CD4-positive, CD25-positive, alpha-beta regulatory T cell (primary cell): ENCODE results near the gene TYROBP. TPM values are rescaled to one million over a fixed set of nuclear protein-coding genes. Genes with fewer than 3 reads are reported as not detected.

Experiments
- ATAC-seq, 2 donors: fragments of 150-1000 bp; cut with Tn5 transposase; one replicate each; pipeline ENCODE4 v1.10.0; 2021; ENCODE audit warnings: low read depth in 2 of 2, moderate number of reproducible peaks in 2 of 2, moderate library complexity in 1 of 2
- DNase-seq, 3 donors: peaks; one replicate each; pipeline versions ENCODE4 v3.0.0 to v3.0.0-alpha.2; 2012 to 2022; ENCODE audit warnings: mixed read lengths in 1 of 3
- H3K27ac ChIP-seq: one replicate; pipeline ENCODE4 v1.7.0; 2013; ENCODE audit warnings: mild to moderate bottlenecking, low read length; ENCODE audit not compliant: insufficient read depth, poor library complexity, severe bottlenecking
- H3K27me3 ChIP-seq: one replicate; pipeline ENCODE4 v1.7.0; 2013; ENCODE audit warnings: low read length; ENCODE audit not compliant: control insufficient read depth, insufficient read depth
- H3K36me3 ChIP-seq: one replicate; pipeline ENCODE4 v1.7.0; 2013; ENCODE audit warnings: mild to moderate bottlenecking, low read length, moderate library complexity; ENCODE audit not compliant: control insufficient read depth, insufficient read depth
- H3K4me1 ChIP-seq: 2 replicates; pipeline ENCODE4 v1.7.0; 2013; ENCODE audit warnings: mild to moderate bottlenecking, low read length; ENCODE audit not compliant: insufficient read depth, control insufficient read depth, poor library complexity, severe bottlenecking
- H3K4me3 ChIP-seq: one replicate; pipeline ENCODE4 v1.7.0; 2013; ENCODE audit warnings: low read depth, mild to moderate bottlenecking, low read length, moderate library complexity
- H3K9me3 ChIP-seq, 2 experiments: 1 replicate in 1 of 2; 2 replicates in 1 of 2; pipeline ENCODE4 v1.7.0; 2013; ENCODE audit warnings: low read length in 2 of 2, mild to moderate bottlenecking in 1 of 2, moderate library complexity in 1 of 2; ENCODE audit not compliant: control insufficient read depth in 2 of 2
- H3K27ac Mint-ChIP-seq, 3 donors: one replicate each; pipeline ENCODE4 v1.8.0; 2020 to 2022; ENCODE audit warnings: mild to moderate bottlenecking in 3 of 3, mixed read lengths in 3 of 3, moderate library complexity in 2 of 3
- H3K27me3 Mint-ChIP-seq: one replicate; pipeline ENCODE4 v1.8.0; 2022; ENCODE audit warnings: mild to moderate bottlenecking, mixed read lengths
- H3K36me3 Mint-ChIP-seq: one replicate; pipeline ENCODE4 v1.8.0; 2020; ENCODE audit warnings: mixed read lengths
- H3K4me1 Mint-ChIP-seq, 4 donors: one replicate each; pipeline ENCODE4 v1.8.0; 2020 to 2022; ENCODE audit warnings: mixed read lengths in 4 of 4, mild to moderate bottlenecking in 1 of 4
- H3K4me3 Mint-ChIP-seq, 4 donors: one replicate each; pipeline ENCODE4 v1.8.0; 2020 to 2022; ENCODE audit warnings: mild to moderate bottlenecking in 4 of 4, mixed read lengths in 4 of 4, moderate library complexity in 3 of 4
- H3K9me3 Mint-ChIP-seq, 7 donors: one replicate each; pipeline ENCODE4 v1.8.0; 2020 to 2022; ENCODE audit warnings: mixed read lengths in 7 of 7, mild to moderate bottlenecking in 3 of 7, moderate library complexity in 2 of 7
- polyA plus RNA-seq, 4 donors: library from polyadenylated mRNA; unstranded; fragments of 300-500 nt; fragmentation: Illumina TruSeq; gene quantifications; one replicate each; pipeline ENCODE4 v1.2.3, GENCODE V29; 2021
- total RNA-seq: library from RNA; stranded (reverse); gene quantifications from one replicate; pipeline ENCODE4 v1.2.3, GENCODE V29; 2022

TYROBP gene
- total and polyA plus RNA-seq, 5 donors from 2014 or later: 0.49 to 6.9 (median 2.1) TPM; not detected in 1

DNA sequence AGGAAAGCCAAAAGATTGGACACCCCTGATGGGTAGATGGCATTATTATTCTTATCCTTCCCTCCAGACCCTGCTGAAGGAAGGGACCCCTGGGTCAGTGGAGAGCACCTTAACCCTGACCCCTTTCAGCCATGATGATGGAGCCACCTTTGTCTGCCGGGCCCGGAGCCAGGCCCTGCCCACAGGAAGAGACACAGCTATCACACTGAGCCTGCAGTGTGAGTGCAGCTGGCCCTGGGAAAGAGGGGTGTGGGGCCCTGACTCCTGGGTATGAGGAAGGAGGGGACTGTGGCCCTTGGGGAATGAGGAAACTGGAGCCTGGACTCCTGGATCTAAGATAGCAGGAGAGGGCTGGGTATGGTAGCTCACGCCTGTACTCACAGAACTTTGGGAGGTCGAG is 48.7 kb downstream of the TYROBP start:
- H3K36me3 ChIP-seq: no peaks in the 10 kb centered on the region
- no peaks in the 10 kb centered on the region for H3K9me3 ChIP-seq
- H3K27me3 ChIP-seq: peaks cover 5% of the 10 kb centered on the region
- peaks cover 4% of the 10 kb centered on the region for H3K36me3 Mint-ChIP-seq
- H3K4me1 Mint-ChIP-seq: peaks cover 0 to 23% (median 4%) of the 10 kb centered on the region in 4 donors
- ATAC-seq (no peak), DNase-seq (no peak)
- no peak overlapping the region for H3K4me3 ChIP-seq
- peaks cover 13% of the 10 kb centered on the region for H3K4me1 ChIP-seq
- H3K27ac ChIP-seq: no peak overlapping the region
- no peak overlapping the region for H3K4me3 Mint-ChIP-seq
- peaks cover 71% of the 10 kb centered on the region for H3K27me3 Mint-ChIP-seq
- H3K9me3 Mint-ChIP-seq: peaks cover 0 to 1% (median 0%) of the 10 kb centered on the region in 7 donors
- no peak overlapping the region for H3K27ac Mint-ChIP-seq

DNA sequence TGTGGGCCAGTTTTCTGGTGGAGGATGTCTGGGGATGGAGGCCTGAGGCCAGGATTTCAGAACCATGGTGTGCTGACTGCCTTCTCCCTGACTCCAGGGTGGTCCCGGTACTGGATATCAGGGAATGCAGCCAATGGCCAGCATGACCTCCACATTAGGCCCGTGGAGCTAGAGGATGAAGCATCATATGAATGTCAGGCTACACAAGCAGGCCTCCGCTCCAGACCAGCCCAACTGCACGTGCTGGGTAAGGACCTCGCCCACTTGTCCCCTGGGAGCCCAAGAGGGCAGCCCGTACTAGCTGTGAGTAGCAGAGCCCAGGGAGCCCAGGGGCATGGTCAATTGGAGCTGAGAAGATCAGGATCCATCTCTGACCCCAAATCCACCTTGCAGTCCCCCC is 49.8 kb downstream of the TYROBP start:
- ATAC-seq (no peak), DNase-seq (no peak)
- peaks cover 5% of the 10 kb centered on the region for H3K27me3 ChIP-seq
- peaks cover 74% of the 10 kb centered on the region for H3K27me3 Mint-ChIP-seq
- H3K4me1 Mint-ChIP-seq: peaks cover 0 to 23% (median 4%) of the 10 kb centered on the region in 4 donors
- H3K4me3 Mint-ChIP-seq: no peak overlapping the region
- H3K4me3 ChIP-seq: no peak overlapping the region
- no peak overlapping the region for H3K27ac Mint-ChIP-seq
- H3K36me3 Mint-ChIP-seq: peaks cover 4% of the 10 kb centered on the region
- no peaks in the 10 kb centered on the region for H3K36me3 ChIP-seq
- no peaks in the 10 kb centered on the region for H3K9me3 ChIP-seq
- peaks cover 13% of the 10 kb centered on the region for H3K4me1 ChIP-seq
- peaks cover 0 to 1% (median 0%) of the 10 kb centered on the region in 7 donors for H3K9me3 Mint-ChIP-seq
- H3K27ac ChIP-seq: no peak overlapping the region

DNA sequence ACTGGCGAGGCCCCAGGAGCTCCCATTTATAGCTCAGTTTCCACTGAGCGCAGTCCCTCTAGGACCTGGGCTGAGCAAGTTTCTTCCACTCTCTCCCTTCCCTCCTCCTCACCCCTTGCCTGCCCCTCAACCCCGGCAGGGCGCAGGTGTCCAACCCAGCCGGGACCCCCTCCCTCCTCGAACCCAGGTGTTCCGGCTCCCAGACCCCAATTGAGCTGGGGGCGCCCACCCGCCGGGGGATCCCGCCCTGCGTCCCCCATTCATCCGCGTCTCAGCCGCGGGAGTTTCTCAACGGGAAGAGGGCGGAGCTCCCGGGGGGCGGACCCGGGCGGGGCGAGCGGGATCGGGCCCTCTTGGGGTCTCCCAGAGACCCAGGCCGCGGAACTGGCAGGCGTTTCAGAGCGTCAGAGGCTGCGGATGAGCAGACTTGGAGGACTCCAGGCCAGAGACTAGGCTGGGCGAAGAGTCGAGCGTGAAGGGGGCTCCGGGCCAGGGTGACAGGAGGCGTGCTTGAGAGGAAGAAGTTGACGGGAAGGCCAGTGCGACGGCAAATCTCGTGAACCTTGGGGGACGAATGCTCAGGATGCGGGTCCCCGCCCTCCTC is 51.4 kb downstream of the TYROBP start, which contains the start of gene KIRREL2:
Gene KIRREL2 (plus strand): TSS at position 366 of the 604 bp plus-strand sequence. CDS start 209 bp downstream, at position 575.
- H3K27me3 Mint-ChIP-seq: peaks cover 76% of the 10 kb centered on the region
- Histone ChIP-seq H3K9me3 (no peaks in the 10 kb centered on the region), H3K27me3 (peaks cover 5% of the 10 kb centered on the region), H3K4me3 (peak within 1 kb of the TSS; percentile 37), H3K27ac (no peak within 1 kb of the TSS), H3K36me3 (no peaks in the 10 kb centered on the region), H3K4me1 (peaks cover 13% of the 10 kb centered on the region)
- peaks cover 0 to 1% (median 0%) of the 10 kb centered on the region in 7 donors for H3K9me3 Mint-ChIP-seq
- peaks cover 0 to 22% (median 4%) of the 10 kb centered on the region in 4 donors for H3K4me1 Mint-ChIP-seq
- ATAC-seq (peak in 1 of 2 donors; percentile 19), DNase-seq (no peak)
- H3K4me3 Mint-ChIP-seq: peak within 1 kb of the TSS; percentile 55 to 90 (median 81)
- H3K27ac Mint-ChIP-seq: no peak within 1 kb of the TSS
- H3K36me3 Mint-ChIP-seq: peaks cover 4% of the 10 kb centered on the region

Other genes starting within 250 kb of the TYROBP start
- gene UPK1A, start 241.8 kb downstream of the TYROBP start, total RNA-seq: not detected
- gene UPK1A, start 241.8 kb downstream of the TYROBP start, polyA plus RNA-seq: not detected
- gene ZBTB32, start 203.7 kb downstream of the TYROBP start, total RNA-seq: 42.0 TPM
- gene ZBTB32, start 203.7 kb downstream of the TYROBP start, polyA plus RNA-seq: 1 to 10 TPM; 3.1 to 5.3 (median 4.6) TPM
- 73.0 TPM for gene KMT2B, start 190.3 kb downstream of the TYROBP start, total RNA-seq
- gene KMT2B, start 190.3 kb downstream of the TYROBP start, polyA plus RNA-seq: 1 to 10 TPM in 1 of 4 donors, under 1 TPM in 3; 0.45 to 1.1 (median 0.68) TPM
- gene IGFLR1, start 165.8 kb downstream of the TYROBP start, total RNA-seq: 80.5 TPM
- gene IGFLR1, start 165.8 kb downstream of the TYROBP start, polyA plus RNA-seq: 100 to 1,000 TPM; 109 to 151 (median 125) TPM
- 70.8 TPM for gene U2AF1L4, start 162.9 kb downstream of the TYROBP start, total RNA-seq
- 10 to 100 TPM; 48.4 to 66.5 (median 58.5) TPM for gene U2AF1L4, start 162.9 kb downstream of the TYROBP start, polyA plus RNA-seq
- gene PSENEN, start 162.6 kb downstream of the TYROBP start, total RNA-seq: 21.1 TPM
- 10 to 100 TPM; 66.1 to 99.6 (median 72.9) TPM for gene PSENEN, start 162.6 kb downstream of the TYROBP start, polyA plus RNA-seq
- gene LIN37, start 159.7 kb downstream of the TYROBP start, total RNA-seq: 11.7 TPM
- 10 to 100 TPM in 3 of 4 donors, 1 to 10 TPM in 1; 9.9 to 16.5 (median 11.8) TPM for gene LIN37, start 159.7 kb downstream of the TYROBP start, polyA plus RNA-seq
- gene HSPB6, start 151.3 kb downstream of the TYROBP start, total RNA-seq: not detected
- not detected for gene HSPB6, start 151.3 kb downstream of the TYROBP start, polyA plus RNA-seq
- 39.5 TPM for gene PROSER3, start 150.1 kb downstream of the TYROBP start, total RNA-seq
- 1 to 10 TPM; 4.3 to 6.4 (median 5.0) TPM for gene PROSER3, start 150.1 kb downstream of the TYROBP start, polyA plus RNA-seq
- 46.7 TPM for gene ARHGAP33, start 132.7 kb downstream of the TYROBP start, total RNA-seq
- gene ARHGAP33, start 132.7 kb downstream of the TYROBP start, polyA plus RNA-seq: under 1 TPM in 1 of 4 donors, not detected in 3; 0.40 TPM
- not detected for gene PRODH2, start 95.5 kb downstream of the TYROBP start, total RNA-seq
- gene PRODH2, start 95.5 kb downstream of the TYROBP start, polyA plus RNA-seq: not detected
- not detected for gene NPHS1, start 55.8 kb downstream of the TYROBP start, total RNA-seq
- gene NPHS1, start 55.8 kb downstream of the TYROBP start, polyA plus RNA-seq: not detected
- not detected for gene KIRREL2, start 51.4 kb downstream of the TYROBP start, total RNA-seq
- not detected for gene KIRREL2, start 51.4 kb downstream of the TYROBP start, polyA plus RNA-seq
- gene APLP1, start 39.7 kb downstream of the TYROBP start, total RNA-seq: not detected
- gene APLP1, start 39.7 kb downstream of the TYROBP start, polyA plus RNA-seq: not detected
- 120 TPM for gene NFKBID, start 7.8 kb downstream of the TYROBP start, total RNA-seq
- 1 to 10 TPM; 2.7 to 4.2 (median 3.6) TPM for gene NFKBID, start 7.8 kb downstream of the TYROBP start, polyA plus RNA-seq
- 104 TPM for gene HCST, start 5.8 kb downstream of the TYROBP start, total RNA-seq
- gene HCST, start 5.8 kb downstream of the TYROBP start, polyA plus RNA-seq: 100 to 1,000 TPM; 640 to 863 (median 760) TPM
- gene LRFN3, start 28.1 kb upstream of the TYROBP start, total RNA-seq: 7.7 TPM
- gene LRFN3, start 28.1 kb upstream of the TYROBP start, polyA plus RNA-seq: 1 to 10 TPM in 1 of 4 donors, under 1 TPM in 3; 0.63 to 1.4 (median 0.84) TPM
- 11.8 TPM for gene SDHAF1, start 86.9 kb upstream of the TYROBP start, total RNA-seq
- 10 to 100 TPM; 44.0 to 71.2 (median 67.4) TPM for gene SDHAF1, start 86.9 kb upstream of the TYROBP start, polyA plus RNA-seq
- gene SYNE4, start 100.5 kb upstream of the TYROBP start, total RNA-seq: 1.5 TPM
- under 1 TPM in 1 of 4 donors, not detected in 3; 0.40 TPM for gene SYNE4, start 100.5 kb upstream of the TYROBP start, polyA plus RNA-seq
- 35.8 TPM for gene ALKBH6, start 105.9 kb upstream of the TYROBP start, total RNA-seq
- gene ALKBH6, start 105.9 kb upstream of the TYROBP start, polyA plus RNA-seq: 10 to 100 TPM; 18.3 to 32.7 (median 24.8) TPM
- gene CLIP3, start 124.6 kb upstream of the TYROBP start, total RNA-seq: 1.4 TPM
- gene CLIP3, start 124.6 kb upstream of the TYROBP start, polyA plus RNA-seq: 1 to 10 TPM in 1 of 4 donors, under 1 TPM in 3; 0.38 to 1.3 (median 0.61) TPM
- gene THAP8, start 146.0 kb upstream of the TYROBP start, total RNA-seq: 2.9 TPM
- gene THAP8, start 146.0 kb upstream of the TYROBP start, polyA plus RNA-seq: 1 to 10 TPM; 3.5 to 8.2 (median 6.7) TPM
- 6.8 TPM for gene WDR62, start 146.6 kb upstream of the TYROBP start, total RNA-seq
- gene WDR62, start 146.6 kb upstream of the TYROBP start, polyA plus RNA-seq: under 1 TPM in 3 of 4 donors, not detected in 1; 0.21 to 0.46 (median 0.44) TPM
- gene OVOL3, start 202.8 kb upstream of the TYROBP start, total RNA-seq: not detected
- not detected for gene OVOL3, start 202.8 kb upstream of the TYROBP start, polyA plus RNA-seq
- 29.4 TPM for gene POLR2I, start 206.6 kb upstream of the TYROBP start, total RNA-seq
- gene POLR2I, start 206.6 kb upstream of the TYROBP start, polyA plus RNA-seq: 100 to 1,000 TPM; 128 to 185 (median 160) TPM
- 129 TPM for gene TBCB, start 207.2 kb upstream of the TYROBP start, total RNA-seq
- gene TBCB, start 207.2 kb upstream of the TYROBP start, polyA plus RNA-seq: 100 to 1,000 TPM; 235 to 346 (median 289) TPM
- 262 TPM for gene CAPNS1, start 231.8 kb upstream of the TYROBP start, total RNA-seq
- 100 to 1,000 TPM; 105 to 185 (median 140) TPM for gene CAPNS1, start 231.8 kb upstream of the TYROBP start, polyA plus RNA-seq
- gene COX7A1, start 244.2 kb upstream of the TYROBP start, total RNA-seq: not detected
- gene COX7A1, start 244.2 kb upstream of the TYROBP start, polyA plus RNA-seq: not detected